Stimulated activated CD8-positive, alpha-beta memory T cell treated with anti-CD3 and anti-CD28 coated beads, Interleukin-7, amount 100 ng/mL, for 1 hour (primary cell): Measurements from ENCODE around the gene WDR72.

Experiments
- DNase-seq, 2 donors: peaks; one replicate each; pipeline ENCODE4 v3.0.0-alpha.2; 2020; ENCODE audit warnings: low read depth in 2 of 2

WDR72 gene

GRCh38 chr15:53535886-53536285 is 223.6 kb downstream of the WDR72 start:
- DNase-seq, result no peak

- no peak for DNase-seq
Measured at GRCh38 chr15:53534105-53534839, 225.2 kb downstream of the WDR72 start.

GRCh38 chr15:53530761-53531160 is 228.7 kb downstream of the WDR72 start:
- no peak for DNase-seq

GRCh38 chr15:53527996-53528395 is 231.5 kb downstream of the WDR72 start:
- no peak for DNase-seq

GRCh38 chr15:53525894-53526293 is 233.6 kb downstream of the WDR72 start:
- DNase-seq, result no peak

- DNase-seq, result no peak
Measured at GRCh38 chr15:53522991-53523390, 236.5 kb downstream of the WDR72 start.

GRCh38 chr15:53520996-53521395 is 238.5 kb downstream of the WDR72 start:
- DNase-seq, result no peak

GRCh38 chr15:53513431-53513830 is 246.0 kb downstream of the WDR72 start:
- no peak for DNase-seq

GRCh38 chr15:53512029-53512428 is 247.4 kb downstream of the WDR72 start:
- no peak for DNase-seq

- no peak for DNase-seq
Measured at GRCh38 chr15:53511175-53511574, 248.3 kb downstream of the WDR72 start.

- DNase-seq, result no peak
Measured at GRCh38 chr15:53506370-53506769, 253.1 kb downstream of the WDR72 start.

GRCh38 chr15:53498996-53499395 is 260.5 kb downstream of the WDR72 start:
- DNase-seq, result no peak

- DNase-seq, result no peak
Measured at GRCh38 chr15:53490341-53490740, 269.1 kb downstream of the WDR72 start.

GRCh38 chr15:53482055-53482454 is 277.4 kb downstream of the WDR72 start:
- DNase-seq, result no peak

GRCh38 chr15:53477981-53478766 is 281.3 kb downstream of the WDR72 start:
- DNase-seq, result no peak

- DNase-seq, result no peak
Measured at GRCh38 chr15:53473886-53474285, 285.6 kb downstream of the WDR72 start.

- DNase-seq, result no peak
Measured at GRCh38 chr15:53473435-53473834, 286.0 kb downstream of the WDR72 start.

- no peak for DNase-seq
Measured at GRCh38 chr15:53472883-53473282, 286.6 kb downstream of the WDR72 start.

GRCh38 chr15:53472210-53472609 is 287.3 kb downstream of the WDR72 start:
- no peak for DNase-seq

- no peak for DNase-seq
Measured at GRCh38 chr15:53470743-53471142, 288.7 kb downstream of the WDR72 start.

- no peak for DNase-seq
Measured at GRCh38 chr15:53469422-53469821, 290.0 kb downstream of the WDR72 start.
